K562 (cell line): ENCODE data around the gene NEUROD4. TPM values are rescaled to one million over a fixed set of nuclear protein-coding genes. Genes with fewer than 3 reads are reported as not detected.

ENCODE experiments used
- CBX3 ChIP-seq, 2 experiments: IDR thresholded peaks; 1 replicate in 1 of 2; 2 replicates in 1 of 2; pipeline ENCODE4 v1.6.1; 2012; ENCODE audit warnings: inconsistent platforms in 2 of 2, low read length in 2 of 2, borderline replicate concordance in 1 of 2, control low read depth in 1 of 2
- CTCF ChIP-seq, 3 experiments: IDR thresholded peaks in 2 of 3; conservative IDR thresholded peaks in 1 of 3; 2 replicates each; pipeline ENCODE4 v1.5.1; 2011 to 2012; ENCODE audit warnings: low read length in 3 of 3, mild to moderate bottlenecking in 3 of 3, control low read depth in 2 of 3, improper control_type of control experiment in 1 of 3, inconsistent platforms in 1 of 3, low read depth in 1 of 3, mixed read lengths in 1 of 3, moderate library complexity in 1 of 3; ENCODE audit not compliant: insufficient read depth in 2 of 3
- KLF13 ChIP-seq: fragments of 450-650 bp; IDR thresholded peaks from 2 replicates; pipeline ENCODE4 v1.6.1; 2016; ENCODE audit warnings: missing genetic modification characterization, low read depth, mild to moderate bottlenecking, missing compliant biosample characterization, moderate library complexity, borderline replicate concordance
- MAX ChIP-seq: sonication (generic); formaldehyde crosslinking; IDR thresholded peaks from 2 replicates; pipeline ENCODE4 v1.9.0; 2022; ENCODE audit warnings: mild to moderate bottlenecking, missing genetic modification reagents
- MTA2 ChIP-seq: fragments of 450-650 bp; IDR thresholded peaks from 2 replicates; pipeline ENCODE4 v1.6.1; 2016; ENCODE audit warnings: low read depth
- REST ChIP-seq, 2 experiments: fragments of 450-650 bp; formaldehyde crosslinking in 1 of 2; IDR thresholded peaks; 2 replicates each; pipeline versions ENCODE4 v1.4.0 to v1.6.1; 2014 to 2020; ENCODE audit warnings: mild to moderate bottlenecking in 2 of 2, borderline replicate concordance in 1 of 2, low read depth in 1 of 2
- SMAD4 ChIP-seq: fragments of 250-450 bp; sonication (Bioruptor Pico); conservative IDR thresholded peaks from 2 replicates; pipeline ENCODE4 v1.8.0; 2021; ENCODE audit warnings: inconsistent platforms, mild to moderate bottlenecking, moderate library complexity
- SPI1 ChIP-seq: IDR thresholded peaks from 2 replicates; pipeline ENCODE4 v1.6.1; 2011; ENCODE audit warnings: low read depth, low read length, control low read depth, borderline replicate concordance
- TAF1 ChIP-seq: IDR thresholded peaks from 2 replicates; pipeline ENCODE4 v1.6.1; 2011; ENCODE audit warnings: mild to moderate bottlenecking, low read length, moderate library complexity; ENCODE audit not compliant: insufficient read depth, control insufficient read depth, severe bottlenecking; ENCODE audit errors: extremely low read depth
- TEAD1 ChIP-seq, 2 experiments: fragments of 450-650 bp in 1 of 2; sonication (generic) in 1 of 2; formaldehyde crosslinking; IDR thresholded peaks; 2 replicates each; pipeline versions ENCODE4 v1.4.0 to v1.8.0; 2020 to 2022; ENCODE audit warnings: mild to moderate bottlenecking in 2 of 2, missing genetic modification reagents in 1 of 2
- TFAP4 ChIP-seq: sonication (generic); formaldehyde crosslinking; IDR thresholded peaks from 2 replicates; pipeline ENCODE4 v1.8.0; 2022; ENCODE audit warnings: missing genetic modification reagents, mild to moderate bottlenecking, moderate library complexity, borderline replicate concordance
- ZNF280B ChIP-seq: fragments of 250-450 bp; sonication (Bioruptor Pico); IDR thresholded peaks from 2 replicates; pipeline ENCODE4 v1.5.1; 2021; ENCODE audit warnings: mild to moderate bottlenecking
- ZNF436 ChIP-seq: fragments of 250-450, 450-650 bp; sonication (Bioruptor Pico); formaldehyde crosslinking; IDR thresholded peaks from 2 replicates; pipeline ENCODE4 v1.7.0; 2020; ENCODE audit warnings: mild to moderate bottlenecking
- polyA plus RNA-seq, 8 experiments: library from polyadenylated mRNA; depleted of rRNA in 4 of 8; stranded (reverse) in 5 of 8; unstranded in 3 of 8; fragments of >200 nt; fragmentation: Nextera tagmentation in 2 of 8; fragmentation: Illumina TruSeq in 1 of 8; extraction: Ambion mirVana in 2 of 8; extraction: Trizol in 1 of 8; gene quantifications; 2 replicates each; pipeline versions ENCODE4 v1.2.1 to v1.2.3, GENCODE V29; 2011 to 2014; ENCODE audit warnings: inconsistent platforms in 1 of 8, missing spikeins in 1 of 8
- total RNA-seq, 7 experiments: library from RNA; depleted of rRNA in 6 of 7; stranded (reverse); fragments of >200 nt in 6 of 7; fragmentation: Illumina TruSeq in 2 of 7; extraction: Trizol in 2 of 7; gene quantifications; 2 replicates each; pipeline versions ENCODE4 v1.2.1 to v1.2.3, GENCODE V29; 2011 to 2021; ENCODE audit warnings: low replicate concordance in 1 of 7

NEUROD4 gene
- total and polyA plus RNA-seq, 9 of the 15 experiments (the other 6 are each of a cell fraction or from before 2014, with no cell fraction given) = not detected

- TF ChIP-seq CTCF (IDR thresholded peaks at IDR 0.05 in 2 of 3, conservative IDR thresholded peaks at IDR 0.05 in 1 of 3; ENCODE audit: insufficient read depth in 2 of 3, low read depth in 1 of 3, low read length in 3 of 3) (peak; percentile 74 to 83 (median 79)), CBX3 (IDR thresholded peaks at IDR 0.05; ENCODE audit: borderline replicate concordance in 1 of 2, low read length in 2 of 2) (no peak), TFAP4 (CRISPR knock-in tag) (0 out of 2 replicates have a peak, but pooled peaks have one; percentile 24), ZNF436 (CRISPR knock-in tag) (no peak), ZNF280B (CRISPR knock-in tag) (no peak), MTA2 (no peak), TEAD1 (CRISPR knock-in tag; IDR thresholded peaks at IDR 0.05) (no peak), TAF1 (no peak), KLF13 (no peak), REST (IDR thresholded peaks at IDR 0.05; ENCODE audit: borderline replicate concordance) (peak; percentile 57; the same call in 1 of the 2 replicates), REST (CRISPR knock-in tag; IDR thresholded peaks at IDR 0.05; ENCODE audit: low read depth) (no peak), MAX (CRISPR knock-in tag) (no peak), SMAD4 (CRISPR knock-in tag) (no peak), SPI1 (0 out of 2 replicates have a peak, but pooled peaks have one; percentile 54)
These were observed 48.7 kb downstream of the NEUROD4 start (continued) for GRCh38 chr12:55068416-55069010.
